Measurements from ENCODE around the gene LIMA1. TPM values are rescaled to one million over a fixed set of nuclear protein-coding genes. Genes with fewer than 3 reads are reported as not detected.

LIMA1 gene
- polyA plus RNA-seq, 1 donor from 2014 or later: 4.4 TPM

DNA sequence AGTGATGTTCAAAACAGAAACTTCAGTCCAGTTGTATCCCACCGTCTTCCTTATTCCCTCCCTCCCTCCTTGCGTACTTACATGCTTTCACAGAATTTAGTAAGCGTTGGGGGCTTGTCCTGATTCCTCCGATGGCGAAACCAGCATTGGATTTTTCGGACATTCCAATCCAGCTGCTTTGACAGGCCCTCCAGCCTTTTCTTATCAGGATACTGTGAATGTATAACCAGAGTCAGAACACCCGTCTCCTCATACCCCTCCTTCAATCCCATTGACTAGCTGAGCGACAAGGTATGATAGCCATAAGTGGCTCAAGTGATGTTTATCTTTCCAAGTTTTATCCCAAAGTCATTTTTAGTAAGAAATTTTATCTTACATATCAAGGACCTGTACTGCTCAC, 140.3 kb downstream of the LIMA1 start:
- no peak overlapping the region for H3K9ac ChIP-seq (ENCODE audit: low read length)
- H3K27ac ChIP-seq (ENCODE audit: low read length): no peak overlapping the region
- H3K27me3 ChIP-seq (ENCODE audit: insufficient read depth, low read depth, low read length): no peaks in the 10 kb centered on the region
- H4K20me1 ChIP-seq (ENCODE audit: insufficient read depth): no peaks in the 10 kb centered on the region
- H3K4me2 ChIP-seq (ENCODE audit: low read length): no peak overlapping the region
- peaks cover 15% of the 10 kb centered on the region for H3K79me2 ChIP-seq (replicated peaks; ENCODE audit: insufficient read depth, low read length)
- H3F3A ChIP-seq (ENCODE audit: insufficient read depth, low read length, poor library complexity, severe bottlenecking): no peaks in the 10 kb centered on the region
- H3K9me3 ChIP-seq (ENCODE audit: low read length): no peaks in the 10 kb centered on the region
- peaks cover 5% of the 10 kb centered on the region for H3K36me3 ChIP-seq (ENCODE audit: insufficient read depth, low read length)
- H3K9me2 ChIP-seq (ENCODE audit: insufficient read depth, low read length): no peaks in the 10 kb centered on the region
- TF ChIP-seq MXI1 (conservative IDR thresholded peaks at IDR 0.05; ENCODE audit: poor library complexity, severe bottlenecking) (no peak), TAF1 (IDR thresholded peaks at IDR 0.05; ENCODE audit: low read depth) (no peak), RAD21 (conservative IDR thresholded peaks at IDR 0.05) (no peak), REST (IDR thresholded peaks at IDR 0.05; ENCODE audit: borderline replicate concordance) (no peak), SMC3 (conservative IDR thresholded peaks at IDR 0.05; ENCODE audit: poor library complexity) (no peak), EZH2 (IDR thresholded peaks at IDR 0.05; ENCODE audit: borderline replicate concordance, insufficient read depth, low read length, poor library complexity, severe bottlenecking) (no peak), EP300 (conservative IDR thresholded peaks at IDR 0.05; ENCODE audit: poor library complexity, severe bottlenecking) (no peak), POLR2AphosphoS5 (IDR thresholded peaks at IDR 0.05) (no peak)
- TF ChIP-seq, protein P1, sequence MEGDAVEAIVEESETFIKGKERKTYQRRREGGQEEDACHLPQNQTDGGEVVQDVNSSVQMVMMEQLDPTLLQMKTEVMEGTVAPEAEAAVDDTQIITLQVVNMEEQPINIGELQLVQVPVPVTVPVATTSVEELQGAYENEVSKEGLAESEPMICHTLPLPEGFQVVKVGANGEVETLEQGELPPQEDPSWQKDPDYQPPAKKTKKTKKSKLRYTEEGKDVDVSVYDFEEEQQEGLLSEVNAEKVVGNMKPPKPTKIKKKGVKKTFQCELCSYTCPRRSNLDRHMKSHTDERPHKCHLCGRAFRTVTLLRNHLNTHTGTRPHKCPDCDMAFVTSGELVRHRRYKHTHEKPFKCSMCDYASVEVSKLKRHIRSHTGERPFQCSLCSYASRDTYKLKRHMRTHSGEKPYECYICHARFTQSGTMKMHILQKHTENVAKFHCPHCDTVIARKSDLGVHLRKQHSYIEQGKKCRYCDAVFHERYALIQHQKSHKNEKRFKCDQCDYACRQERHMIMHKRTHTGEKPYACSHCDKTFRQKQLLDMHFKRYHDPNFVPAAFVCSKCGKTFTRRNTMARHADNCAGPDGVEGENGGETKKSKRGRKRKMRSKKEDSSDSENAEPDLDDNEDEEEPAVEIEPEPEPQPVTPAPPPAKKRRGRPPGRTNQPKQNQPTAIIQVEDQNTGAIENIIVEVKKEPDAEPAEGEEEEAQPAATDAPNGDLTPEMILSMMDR (IDR thresholded peaks at IDR 0.05; ENCODE audit: poor library complexity, severe bottlenecking): no peak
- no peak overlapping the region for H2AFZ ChIP-seq (ENCODE audit: low read depth, low read length)
- H3K4me3 ChIP-seq (ENCODE audit: low read length): no peak overlapping the region

DNA sequence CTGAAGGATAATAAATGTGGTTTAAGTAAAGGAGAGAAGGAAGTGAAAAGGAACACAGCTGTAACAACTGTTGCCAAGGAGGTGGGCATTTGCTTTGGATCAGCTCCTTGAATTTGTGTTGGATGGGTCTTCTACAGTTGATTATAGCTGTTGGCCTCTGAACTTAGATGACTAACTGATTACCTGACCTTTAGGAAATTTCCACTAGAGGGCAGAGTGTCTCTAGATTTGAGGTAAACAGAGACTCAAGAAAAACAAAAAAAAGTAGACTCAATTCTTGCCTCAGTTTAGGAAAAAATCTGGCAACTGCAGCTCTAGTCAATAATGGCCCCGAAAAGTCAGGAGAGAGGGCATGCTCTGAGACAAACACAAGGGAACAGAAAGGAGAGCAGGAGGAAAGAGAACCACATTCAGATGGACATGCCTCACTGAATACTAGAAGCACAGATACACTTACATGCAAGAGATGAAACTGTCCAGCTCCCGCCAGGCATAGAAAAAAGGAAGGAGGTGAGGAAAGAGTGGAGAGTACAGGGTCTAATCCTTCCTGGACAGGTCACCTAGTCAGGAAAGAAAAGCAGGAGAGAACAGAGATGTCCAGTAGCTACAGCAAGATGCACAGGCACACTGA, 150.7 kb downstream of the LIMA1 start:
- H2AFZ ChIP-seq (ENCODE audit: low read depth, low read length): no peak overlapping the region
- peaks cover 5% of the 10 kb centered on the region for H3K36me3 ChIP-seq (ENCODE audit: insufficient read depth, low read length)

More for the DNA sequence above, 150.7 kb downstream of the LIMA1 start:
- Histone ChIP-seq H3K9me2 (ENCODE audit: insufficient read depth, low read length) (no peaks in the 10 kb centered on the region), H3K4me2 (ENCODE audit: low read length) (no peak overlapping the region), H3K9ac (ENCODE audit: low read length) (no peak overlapping the region), H3K9me3 (ENCODE audit: low read length) (no peaks in the 10 kb centered on the region), H4K20me1 (ENCODE audit: insufficient read depth) (no peaks in the 10 kb centered on the region), H3K27me3 (ENCODE audit: insufficient read depth, low read depth, low read length) (no peaks in the 10 kb centered on the region), H3K79me2 (replicated peaks; ENCODE audit: insufficient read depth, low read length) (no peaks in the 10 kb centered on the region), H3F3A (ENCODE audit: insufficient read depth, low read length, poor library complexity, severe bottlenecking) (no peaks in the 10 kb centered on the region), H3K4me3 (ENCODE audit: low read length) (no peak overlapping the region), H3K27ac (ENCODE audit: low read length) (no peak overlapping the region)
- TF ChIP-seq EZH2 (IDR thresholded peaks at IDR 0.05; ENCODE audit: borderline replicate concordance, insufficient read depth, low read length, poor library complexity, severe bottlenecking): no peak
- TF ChIP-seq, protein P1 (IDR thresholded peaks at IDR 0.05; ENCODE audit: poor library complexity, severe bottlenecking): peak; percentile 61
- peak; percentile 60 for TF ChIP-seq SMC3 (conservative IDR thresholded peaks at IDR 0.05; ENCODE audit: poor library complexity)
- peak; percentile 59 for TF ChIP-seq RAD21 (conservative IDR thresholded peaks at IDR 0.05)

Measured in neural cell (in vitro differentiated cells).